ENCODE results near the gene GPER1. TPM values are rescaled to one million over a fixed set of nuclear protein-coding genes. Genes with fewer than 3 reads are reported as not detected.

The GPER1 gene
- total RNA-seq, 2 donors from 2014 or later, result 4.6 to 6.9 TPM

DNA sequence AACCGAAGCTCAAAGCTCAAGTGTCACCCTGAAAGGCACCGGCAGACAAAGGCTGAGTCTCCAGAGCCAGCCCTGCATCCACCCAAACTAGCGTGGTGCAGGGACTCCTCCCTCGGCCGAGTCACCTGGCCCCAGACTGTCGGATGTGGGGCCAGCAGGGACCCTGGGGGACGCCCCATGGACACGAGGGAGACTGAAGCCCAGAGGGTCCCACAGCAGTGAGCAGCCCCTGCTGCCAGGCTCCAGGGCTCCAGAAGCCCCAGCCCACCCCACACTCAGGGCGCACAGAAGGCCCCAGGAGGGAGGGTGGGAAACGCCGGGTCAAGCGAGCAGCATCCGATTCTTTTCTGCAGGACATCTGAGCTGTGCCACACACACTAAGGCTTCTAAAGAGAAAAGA, 23.3 kb upstream of the GPER1 start:
- TF ChIP-seq, protein P1, sequence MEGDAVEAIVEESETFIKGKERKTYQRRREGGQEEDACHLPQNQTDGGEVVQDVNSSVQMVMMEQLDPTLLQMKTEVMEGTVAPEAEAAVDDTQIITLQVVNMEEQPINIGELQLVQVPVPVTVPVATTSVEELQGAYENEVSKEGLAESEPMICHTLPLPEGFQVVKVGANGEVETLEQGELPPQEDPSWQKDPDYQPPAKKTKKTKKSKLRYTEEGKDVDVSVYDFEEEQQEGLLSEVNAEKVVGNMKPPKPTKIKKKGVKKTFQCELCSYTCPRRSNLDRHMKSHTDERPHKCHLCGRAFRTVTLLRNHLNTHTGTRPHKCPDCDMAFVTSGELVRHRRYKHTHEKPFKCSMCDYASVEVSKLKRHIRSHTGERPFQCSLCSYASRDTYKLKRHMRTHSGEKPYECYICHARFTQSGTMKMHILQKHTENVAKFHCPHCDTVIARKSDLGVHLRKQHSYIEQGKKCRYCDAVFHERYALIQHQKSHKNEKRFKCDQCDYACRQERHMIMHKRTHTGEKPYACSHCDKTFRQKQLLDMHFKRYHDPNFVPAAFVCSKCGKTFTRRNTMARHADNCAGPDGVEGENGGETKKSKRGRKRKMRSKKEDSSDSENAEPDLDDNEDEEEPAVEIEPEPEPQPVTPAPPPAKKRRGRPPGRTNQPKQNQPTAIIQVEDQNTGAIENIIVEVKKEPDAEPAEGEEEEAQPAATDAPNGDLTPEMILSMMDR (IDR thresholded peaks at IDR 0.05), result no peak
- H3K4me1 ChIP-seq, result peaks cover 0 to 31% of the 10 kb centered on the region in 2 donors
- DNase-seq (ENCODE audit: low spot score), result no peak
- no peak overlapping the region for H3K4me3 ChIP-seq
- no peaks in the 10 kb centered on the region for H3K36me3 ChIP-seq
- H3K27me3 ChIP-seq, result no peaks in the 10 kb centered on the region
- no peak overlapping the region for H3K27ac ChIP-seq
- H3K9me3 ChIP-seq, result no peaks in the 10 kb centered on the region

DNA sequence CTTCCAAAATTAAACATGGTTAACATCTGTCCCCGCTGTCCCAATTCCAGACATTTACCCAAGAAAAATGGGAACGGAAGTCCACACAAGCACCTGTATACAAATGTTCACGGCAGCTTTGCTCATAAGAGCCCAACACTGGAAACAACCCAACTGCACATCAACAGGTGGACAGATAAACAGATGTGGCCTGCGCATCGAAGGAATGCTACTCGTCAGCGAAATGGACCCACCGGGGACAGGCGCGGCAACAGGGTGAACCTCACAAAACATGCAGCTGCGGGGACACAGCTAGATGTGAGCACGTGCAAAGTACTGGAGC, 22.7 kb upstream of the GPER1 start:
- TF ChIP-seq, protein P1 (IDR thresholded peaks at IDR 0.05), result no peak
- H3K27ac ChIP-seq, result peak overlapping the region in 1 of 2 donors; percentile 21
- H3K36me3 ChIP-seq, result no peaks in the 10 kb centered on the region
- H3K27me3 ChIP-seq, result no peaks in the 10 kb centered on the region
- H3K4me3 ChIP-seq, result peak overlapping the region in 1 of 2 donors; percentile 37
- H3K9me3 ChIP-seq, result no peaks in the 10 kb centered on the region
- no peak for DNase-seq (ENCODE audit: low spot score)
- H3K4me1 ChIP-seq, result peaks cover 0 to 29% of the 10 kb centered on the region in 2 donors

DNA sequence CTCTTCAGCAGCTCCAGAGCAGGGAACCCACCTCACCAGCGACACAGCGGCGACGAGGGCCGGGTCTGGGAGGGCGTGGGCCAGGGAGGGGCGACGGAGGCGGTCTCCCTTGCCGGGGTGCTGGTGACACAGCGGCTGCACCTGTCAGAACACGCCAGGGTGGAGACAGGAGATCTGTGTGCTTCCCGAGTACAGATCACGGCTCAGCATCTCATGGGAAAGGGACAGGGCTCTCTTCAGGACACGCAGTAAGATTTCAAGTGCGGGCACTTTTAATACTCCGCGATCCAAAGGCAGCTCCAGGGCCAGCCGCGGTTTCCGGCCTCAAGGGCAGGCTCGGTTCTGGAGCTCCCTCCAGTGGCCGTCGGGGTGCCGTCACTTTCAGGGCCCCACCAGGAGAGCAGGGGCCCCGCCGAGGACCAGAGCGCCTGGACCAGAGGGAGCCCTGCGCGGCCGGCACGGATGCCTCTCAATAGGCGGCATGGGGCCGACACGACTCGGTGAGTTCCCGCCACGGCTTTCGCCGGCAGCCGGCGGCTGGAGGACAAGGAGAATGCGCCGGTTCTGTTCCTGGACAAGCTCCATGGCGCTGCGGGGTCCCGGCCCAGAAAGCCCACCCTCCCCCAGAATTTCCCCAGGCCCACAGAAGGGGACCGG, 22.2 kb upstream of the GPER1 start:
- DNase-seq (ENCODE audit: low spot score), result peak; percentile 85
- TF ChIP-seq, protein P1 (IDR thresholded peaks at IDR 0.05), result peak; percentile 89 to 98
- no peaks in the 10 kb centered on the region for H3K27me3 ChIP-seq
- H3K4me3 ChIP-seq, result peak overlapping the region in 1 of 2 donors; percentile 37
- peak overlapping the region in 1 of 2 donors; percentile 21 for H3K27ac ChIP-seq
- H3K9me3 ChIP-seq, result no peaks in the 10 kb centered on the region
- peaks cover 0 to 24% of the 10 kb centered on the region in 2 donors for H3K4me1 ChIP-seq
- no peaks in the 10 kb centered on the region for H3K36me3 ChIP-seq

DNA sequence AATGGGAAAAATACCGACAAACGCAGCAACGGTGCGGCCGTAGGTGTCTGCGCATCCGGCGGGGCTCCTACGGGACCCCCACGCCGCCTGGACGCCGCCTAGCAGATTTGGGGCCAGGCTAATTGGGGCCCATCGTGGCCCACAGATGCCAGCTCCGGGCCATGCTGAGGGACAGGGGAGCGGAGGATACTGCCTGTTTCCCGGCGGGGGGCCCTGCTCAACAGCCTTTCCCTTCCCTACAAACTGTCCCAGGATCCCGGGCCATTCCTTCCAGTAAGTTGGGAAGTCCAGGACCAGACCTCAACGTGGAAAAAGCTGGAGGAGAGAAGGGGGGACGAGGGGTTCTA, 21.7 kb upstream of the GPER1 start:
- Histone ChIP-seq H3K36me3 (no peaks in the 10 kb centered on the region), H3K4me3 (peak overlapping the region in 1 of 2 donors; percentile 37), H3K4me1 (peaks cover 0 to 19% of the 10 kb centered on the region in 2 donors), H3K27me3 (no peaks in the 10 kb centered on the region), H3K27ac (no peak overlapping the region), H3K9me3 (no peaks in the 10 kb centered on the region)
- TF ChIP-seq, protein P1 (IDR thresholded peaks at IDR 0.05), result no peak
- DNase-seq (ENCODE audit: low spot score), result no peak

DNA sequence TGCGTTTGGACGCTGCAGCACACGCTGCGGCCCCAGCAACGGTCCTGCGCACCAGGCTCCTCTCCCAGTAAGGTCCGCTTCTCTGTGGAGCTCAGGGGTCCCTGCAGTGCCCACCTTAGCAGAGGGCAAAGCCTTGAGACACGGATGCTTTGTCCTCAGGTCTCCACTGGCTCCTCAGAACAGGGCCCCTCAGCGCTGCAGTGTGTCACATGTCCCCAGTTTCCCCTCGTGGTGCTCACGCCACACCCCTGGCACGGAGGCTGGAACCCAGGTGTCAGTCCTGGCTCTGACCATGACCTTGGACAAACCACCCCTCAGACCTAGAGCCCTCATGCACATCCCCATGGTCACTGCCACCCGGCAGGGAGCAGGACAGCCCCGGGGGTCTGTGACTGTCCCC, 19.9 kb upstream of the GPER1 start:
- no peak overlapping the region for H3K27ac ChIP-seq
- TF ChIP-seq, protein P1 (IDR thresholded peaks at IDR 0.05), result no peak
- DNase-seq (ENCODE audit: low spot score), result no peak
- no peaks in the 10 kb centered on the region for H3K36me3 ChIP-seq
- H3K27me3 ChIP-seq, result no peaks in the 10 kb centered on the region
- H3K4me3 ChIP-seq, result no peak overlapping the region
- no peaks in the 10 kb centered on the region for H3K9me3 ChIP-seq
- H3K4me1 ChIP-seq, result peaks cover 0 to 16% of the 10 kb centered on the region in 2 donors

DNA sequence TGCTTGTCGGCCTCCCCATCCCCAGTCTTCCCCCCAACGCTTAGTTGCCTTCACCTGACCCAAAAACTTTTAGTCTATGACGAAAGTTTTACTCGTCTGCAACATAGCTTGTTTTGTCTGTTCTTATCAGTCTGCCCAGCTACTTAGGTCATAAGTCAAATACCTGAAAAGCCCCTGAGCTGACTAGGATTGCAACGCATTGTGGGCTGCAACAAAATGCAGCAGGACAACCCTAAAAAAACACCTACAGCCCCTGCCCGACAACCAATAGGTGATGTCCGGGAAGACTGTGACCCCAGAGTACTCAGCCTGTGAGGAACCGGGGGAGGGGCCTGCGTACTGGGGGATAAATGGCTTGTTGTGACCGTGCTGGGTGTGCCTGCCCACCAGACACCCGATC, 19.3 kb upstream of the GPER1 start:
- H3K4me1 ChIP-seq, result peaks cover 0 to 16% of the 10 kb centered on the region in 2 donors
- no peaks in the 10 kb centered on the region for H3K27me3 ChIP-seq
- no peak overlapping the region for H3K4me3 ChIP-seq
- DNase-seq (ENCODE audit: low spot score), result no peak
- TF ChIP-seq, protein P1 (IDR thresholded peaks at IDR 0.05), result no peak
- no peaks in the 10 kb centered on the region for H3K9me3 ChIP-seq
- no peak overlapping the region for H3K27ac ChIP-seq
- H3K36me3 ChIP-seq, result no peaks in the 10 kb centered on the region
